Naive thymus-derived CD8-positive, alpha-beta T cell (primary cell): ENCODE data around the gene SEMA3C. TPM values are rescaled to one million over a fixed set of nuclear protein-coding genes. Genes with fewer than 3 reads are reported as not detected.

Source experiments
- ATAC-seq, 2 donors: fragments of 150-1000 bp; cut with Tn5 transposase in 1 of 2; sonication (Bioruptor Pico), chemical (Tn5 transposase) in 1 of 2; 1 replicate in 1 of 2; 2 replicates in 1 of 2; pipeline ENCODE4 v1.10.0; 2021; ENCODE audit warnings: mild to moderate bottlenecking in 2 of 2, moderate library complexity in 2 of 2
- POLR2A ChIA-PET: fragments of 350-600 bp; sonication (Branson Sonifier 250); formaldehyde crosslinking; loops from one replicate; lab custom pipeline; 2021; ENCODE audit warnings: antibody characterized with exemption; lab: Charles Lee
- DNase-seq, 10 donors: peaks; one replicate each; pipeline versions ENCODE4 v3.0.0 to v3.0.0-alpha.2; 2020 to 2022
- H3K27ac Mint-ChIP-seq, 10 donors: one replicate each; pipeline ENCODE4 v1.8.0; 2020 to 2022; ENCODE audit warnings: mild to moderate bottlenecking in 10 of 10, mixed read lengths in 10 of 10, moderate library complexity in 4 of 10, inconsistent platforms in 1 of 10
- H3K27me3 Mint-ChIP-seq, 5 donors: one replicate each; pipeline ENCODE4 v1.8.0; 2021 to 2022; ENCODE audit warnings: mixed read lengths in 5 of 5
- H3K36me3 Mint-ChIP-seq, 3 donors: one replicate each; pipeline ENCODE4 v1.8.0; 2020 to 2022; ENCODE audit warnings: mixed read lengths in 3 of 3, mild to moderate bottlenecking in 2 of 3, inconsistent platforms in 1 of 3
- H3K4me1 Mint-ChIP-seq, 4 donors: one replicate each; pipeline ENCODE4 v1.8.0; 2021 to 2022; ENCODE audit warnings: mixed read lengths in 4 of 4
- H3K4me3 Mint-ChIP-seq, 10 donors: one replicate each; pipeline ENCODE4 v1.8.0; 2020 to 2022; ENCODE audit warnings: mild to moderate bottlenecking in 10 of 10, mixed read lengths in 10 of 10, moderate library complexity in 6 of 10, inconsistent platforms in 1 of 10
- H3K9me3 Mint-ChIP-seq, 9 donors: one replicate each; pipeline ENCODE4 v1.8.0; 2020 to 2022; ENCODE audit warnings: mixed read lengths in 9 of 9, mild to moderate bottlenecking in 3 of 9, inconsistent platforms in 1 of 9, moderate library complexity in 1 of 9
- polyA plus RNA-seq, 3 donors: library from polyadenylated mRNA; unstranded; fragments of 300-500 nt; fragmentation: Illumina TruSeq; gene quantifications; one replicate each; pipeline ENCODE4 v1.2.3, GENCODE V29; 2021
- total RNA-seq, 8 experiments: library from RNA in 2 of 8; stranded (reverse) in 2 of 8; gene quantifications; one replicate each; pipeline ENCODE4 v1.2.3 and lab custom pipeline; 2021 to 2026

The SEMA3C gene
- total and polyA plus RNA-seq, 5 experiments from 2014 or later = not detected

- POLR2A ChIA-PET = no interaction called here
- Mint-ChIP-seq H3K4me3 (no peak overlapping the region), H3K4me1 (no peaks in the 10 kb centered on the region), H3K27ac (no peak overlapping the region), H3K9me3 (peaks cover 0 to 2% (median 0%) of the 10 kb centered on the region in 9 donors), H3K36me3 (no peaks in the 10 kb centered on the region), H3K27me3 (no peaks in the 10 kb centered on the region)
- DNase-seq (no peak), ATAC-seq (no peak)
Observed at GRCh38 chr7:80833289-80834268, 85.3 kb downstream of the SEMA3C start.

DNA sequence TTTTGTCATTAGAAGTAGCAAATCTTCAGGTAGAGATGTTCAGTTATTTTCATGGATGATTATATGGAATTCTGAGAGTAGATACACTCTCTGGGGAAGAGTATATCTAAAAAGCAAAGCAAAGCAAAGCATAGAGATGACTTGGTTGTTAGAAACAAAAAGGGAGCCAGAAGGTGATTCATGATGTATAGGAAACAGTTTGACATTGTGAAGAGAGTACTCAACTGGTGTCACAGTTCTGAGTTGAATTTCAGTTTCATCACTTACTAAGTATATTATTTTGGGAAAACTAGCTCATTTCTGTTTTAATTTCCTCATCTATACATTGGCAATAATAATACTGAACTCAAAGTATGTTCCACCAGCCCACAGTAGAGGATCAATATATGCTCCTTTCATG is 86.8 kb downstream of the SEMA3C start:
- Mint-ChIP-seq H3K4me1 (no peaks in the 10 kb centered on the region), H3K9me3 (peaks cover 0 to 2% (median 0%) of the 10 kb centered on the region in 9 donors), H3K36me3 (no peaks in the 10 kb centered on the region), H3K27me3 (no peaks in the 10 kb centered on the region), H3K4me3 (no peak overlapping the region), H3K27ac (no peak overlapping the region)
- POLR2A ChIA-PET = no interaction called here
- DNase-seq = no peak
- ATAC-seq = no peak

GRCh38 chr7:80830584-80831285 is 88.1 kb downstream of the SEMA3C start:
- no peak overlapping the region for H3K27ac Mint-ChIP-seq
- H3K36me3 Mint-ChIP-seq = no peaks in the 10 kb centered on the region
- H3K27me3 Mint-ChIP-seq = no peaks in the 10 kb centered on the region
- no peaks in the 10 kb centered on the region for H3K4me1 Mint-ChIP-seq
- H3K9me3 Mint-ChIP-seq = peaks cover 0 to 6% (median 0%) of the 10 kb centered on the region in 9 donors
- ATAC-seq (no peak), DNase-seq (no peak)
- H3K4me3 Mint-ChIP-seq = no peak overlapping the region
- POLR2A ChIA-PET = no interaction called here

DNA sequence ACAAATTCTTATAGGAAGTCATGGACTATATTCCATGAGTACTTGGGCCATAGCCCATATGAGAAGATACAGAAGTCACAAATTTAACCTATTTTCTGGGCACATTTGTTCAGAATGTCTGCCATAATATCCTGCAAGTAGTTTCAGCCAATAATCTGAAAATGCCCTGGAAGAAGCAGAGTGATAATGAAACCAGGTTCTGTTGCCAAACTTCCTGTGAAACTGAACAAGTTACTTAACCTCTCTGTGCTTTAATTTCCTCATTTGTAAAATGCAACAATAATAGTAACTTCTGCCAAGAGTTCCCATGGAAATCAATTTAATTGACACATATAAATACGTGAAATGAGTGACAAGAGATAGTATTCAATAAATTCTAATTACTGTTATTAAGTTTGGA is 88.8 kb downstream of the SEMA3C start:
- Mint-ChIP-seq H3K36me3 (no peaks in the 10 kb centered on the region), H3K4me3 (no peak overlapping the region), H3K27me3 (no peaks in the 10 kb centered on the region), H3K4me1 (no peaks in the 10 kb centered on the region), H3K9me3 (peaks cover 0 to 6% (median 0%) of the 10 kb centered on the region in 9 donors), H3K27ac (no peak overlapping the region)
- ATAC-seq (no peak), DNase-seq (no peak)
- POLR2A ChIA-PET = no interaction called here

DNA sequence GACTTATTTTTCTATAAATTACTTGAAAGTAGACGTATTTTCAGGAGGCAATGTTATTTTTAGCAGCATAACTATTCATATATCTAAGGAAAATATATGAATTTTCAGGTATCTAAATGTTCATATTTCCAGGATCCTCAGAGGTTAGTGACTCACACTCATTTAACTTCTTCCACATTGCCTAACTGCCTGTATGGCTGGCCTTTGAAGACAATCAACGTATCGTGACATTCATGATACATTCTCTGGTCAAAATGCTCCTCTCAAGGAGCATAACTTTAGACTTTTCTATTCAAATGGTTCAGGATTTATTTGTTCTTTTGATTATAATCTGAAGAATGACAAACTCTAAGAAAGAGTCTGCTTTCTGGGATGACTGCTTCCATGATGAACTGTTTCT is 89.3 kb downstream of the SEMA3C start:
- no peak for ATAC-seq
- POLR2A ChIA-PET = no interaction called here

DNA sequence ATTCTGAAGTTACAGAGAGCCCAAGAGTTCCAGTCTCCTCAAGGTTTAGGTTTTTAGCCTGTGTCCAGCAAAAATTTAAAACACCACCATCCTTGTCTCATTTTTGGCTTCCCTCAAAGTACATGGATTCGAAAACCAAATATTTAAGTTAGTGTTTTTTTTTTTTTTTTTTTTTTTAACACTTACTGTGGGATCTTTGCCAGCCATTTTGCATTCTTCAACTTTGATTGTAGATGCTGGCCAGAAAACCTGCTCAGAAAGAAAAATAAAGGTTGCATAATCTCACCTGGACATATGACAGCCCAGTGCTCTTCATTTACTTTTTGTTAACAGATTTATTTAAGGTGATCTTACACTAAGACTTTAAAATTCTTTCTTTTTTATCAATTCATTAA is 91.6 kb downstream of the SEMA3C start:
- Mint-ChIP-seq H3K36me3 (no peaks in the 10 kb centered on the region), H3K27me3 (peaks cover 0 to 2% (median 0%) of the 10 kb centered on the region in 5 donors), H3K27ac (no peak overlapping the region), H3K4me1 (no peaks in the 10 kb centered on the region), H3K4me3 (no peak overlapping the region), H3K9me3 (peaks cover 0 to 6% (median 0%) of the 10 kb centered on the region in 9 donors)
- POLR2A ChIA-PET = no interaction called here
- ATAC-seq = no peak
- no peak for DNase-seq

More for the DNA sequence above, 89.3 kb downstream of the SEMA3C start:
- H3K4me1 Mint-ChIP-seq = no peaks in the 10 kb centered on the region
- H3K27me3 Mint-ChIP-seq = no peaks in the 10 kb centered on the region
- H3K36me3 Mint-ChIP-seq = no peaks in the 10 kb centered on the region
- no peak overlapping the region for H3K27ac Mint-ChIP-seq
- no peak overlapping the region for H3K4me3 Mint-ChIP-seq
- H3K9me3 Mint-ChIP-seq = peaks cover 0 to 6% (median 0%) of the 10 kb centered on the region in 9 donors
- DNase-seq = no peak

- no peak for ATAC-seq
- DNase-seq = no peak
- no peaks in the 10 kb centered on the region for H3K4me1 Mint-ChIP-seq
- H3K27ac Mint-ChIP-seq = no peak overlapping the region
- H3K4me3 Mint-ChIP-seq = no peak overlapping the region
- POLR2A ChIA-PET = no interaction called here
- H3K36me3 Mint-ChIP-seq = no peaks in the 10 kb centered on the region
- H3K9me3 Mint-ChIP-seq = peaks cover 0 to 6% (median 0%) of the 10 kb centered on the region in 9 donors
- peaks cover 0 to 4% (median 0%) of the 10 kb centered on the region in 5 donors for H3K27me3 Mint-ChIP-seq
Observed at GRCh38 chr7:80826520-80827238, 92.2 kb downstream of the SEMA3C start.

GRCh38 chr7:80825499-80825898 is 93.4 kb downstream of the SEMA3C start:
- Mint-ChIP-seq H3K9me3 (peaks cover 0 to 4% (median 0%) of the 10 kb centered on the region in 9 donors), H3K36me3 (no peaks in the 10 kb centered on the region), H3K27ac (no peak overlapping the region), H3K4me3 (no peak overlapping the region), H3K4me1 (no peaks in the 10 kb centered on the region), H3K27me3 (peaks cover 0 to 4% (median 0%) of the 10 kb centered on the region in 5 donors)
- DNase-seq (no peak), ATAC-seq (no peak)
- POLR2A ChIA-PET = no interaction called here

GRCh38 chr7:80824253-80824652 is 94.6 kb downstream of the SEMA3C start:
- Mint-ChIP-seq H3K27ac (no peak overlapping the region), H3K9me3 (peaks cover 0 to 4% (median 0%) of the 10 kb centered on the region in 9 donors), H3K4me3 (no peak overlapping the region), H3K36me3 (no peaks in the 10 kb centered on the region), H3K27me3 (peaks cover 0 to 4% (median 0%) of the 10 kb centered on the region in 5 donors), H3K4me1 (no peaks in the 10 kb centered on the region)
- POLR2A ChIA-PET = no interaction called here
- ATAC-seq (no peak), DNase-seq (no peak)

GRCh38 chr7:80823057-80823456 is 95.8 kb downstream of the SEMA3C start:
- Mint-ChIP-seq H3K4me3 (no peak overlapping the region), H3K36me3 (no peaks in the 10 kb centered on the region), H3K4me1 (no peaks in the 10 kb centered on the region), H3K27me3 (peaks cover 0 to 4% (median 0%) of the 10 kb centered on the region in 5 donors), H3K9me3 (peaks cover 0 to 4% (median 0%) of the 10 kb centered on the region in 9 donors), H3K27ac (no peak overlapping the region)
- DNase-seq (no peak), ATAC-seq (no peak)
- POLR2A ChIA-PET = no interaction called here

- Mint-ChIP-seq H3K36me3 (no peaks in the 10 kb centered on the region), H3K9me3 (peaks cover 0 to 4% (median 0%) of the 10 kb centered on the region in 9 donors), H3K4me1 (no peaks in the 10 kb centered on the region), H3K27me3 (peaks cover 0 to 4% (median 0%) of the 10 kb centered on the region in 5 donors), H3K4me3 (no peak overlapping the region), H3K27ac (no peak overlapping the region)
- POLR2A ChIA-PET = no interaction called here
- DNase-seq (no peak), ATAC-seq (no peak)
Observed at GRCh38 chr7:80821771-80822319, 97.0 kb downstream of the SEMA3C start.

GRCh38 chr7:80819503-80819902 is 99.3 kb downstream of the SEMA3C start:
- H3K4me3 Mint-ChIP-seq = no peak overlapping the region
- ATAC-seq (no peak), DNase-seq (no peak)
- H3K4me1 Mint-ChIP-seq = no peaks in the 10 kb centered on the region
- peaks cover 0 to 10% (median 0%) of the 10 kb centered on the region in 9 donors for H3K9me3 Mint-ChIP-seq
- no peaks in the 10 kb centered on the region for H3K36me3 Mint-ChIP-seq
- H3K27me3 Mint-ChIP-seq = peaks cover 0 to 12% (median 0%) of the 10 kb centered on the region in 5 donors
- no peak overlapping the region for H3K27ac Mint-ChIP-seq
- POLR2A ChIA-PET = no interaction called here
